Subcutaneous adipose tissue (tissue), 4 donors: ENCODE data around the gene ATG7. TPM values are rescaled to one million over a fixed set of nuclear protein-coding genes. Genes with fewer than 3 reads are reported as not detected.

ENCODE experiments used
- CTCF ChIP-seq: fragments of 450-650 bp; IDR thresholded peaks from one replicate; pipeline ENCODE4 v1.5.1; 2016; ENCODE audit warnings: low read depth, mild to moderate bottlenecking, control low read depth, antibody characterized with exemption, moderate library complexity
- total RNA-seq, 4 donors: library from RNA; depleted of rRNA; stranded (reverse); fragments of >200 nt; gene quantifications; one replicate each; pipeline ENCODE4 v1.1.0, GENCODE V29; 2016

The ATG7 gene
- total RNA-seq, 4 donors from 2014 or later: 55.0 to 130 (median 87.5) TPM

- no peak for TF ChIP-seq CTCF
These were observed 173.7 kb downstream of the ATG7 start for GRCh38 chr3:11445883-11446282.

DNA sequence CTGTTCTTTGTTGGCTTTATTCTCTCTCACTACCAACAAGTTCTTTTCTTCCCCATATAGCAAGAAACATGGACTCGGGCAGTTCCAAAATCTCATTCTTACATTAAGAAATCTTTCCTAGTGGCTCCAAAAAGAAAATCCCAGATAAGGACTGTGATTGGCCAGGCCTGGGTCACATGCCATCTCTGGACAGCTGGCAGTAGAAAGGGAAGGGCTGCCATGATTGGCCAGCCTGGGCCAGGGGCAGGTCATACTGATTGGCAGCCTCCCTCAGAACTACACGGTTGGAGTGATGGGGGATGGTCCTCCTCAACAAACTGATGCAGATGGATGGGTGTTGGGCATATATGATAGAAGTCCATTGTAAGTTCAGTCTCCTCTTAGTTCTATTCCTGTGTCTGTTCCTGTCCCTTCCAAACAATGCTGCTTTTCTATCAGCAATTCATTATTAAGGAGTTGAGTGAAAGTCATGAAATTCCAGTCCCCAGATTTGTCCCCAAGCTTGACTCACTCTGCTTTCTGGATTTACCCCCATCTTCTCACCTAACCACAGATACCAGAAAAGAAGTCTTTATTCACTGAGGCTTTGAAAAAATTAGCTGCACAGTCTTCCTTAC, 175.5 kb downstream of the ATG7 start:
- no peak for TF ChIP-seq CTCF

DNA sequence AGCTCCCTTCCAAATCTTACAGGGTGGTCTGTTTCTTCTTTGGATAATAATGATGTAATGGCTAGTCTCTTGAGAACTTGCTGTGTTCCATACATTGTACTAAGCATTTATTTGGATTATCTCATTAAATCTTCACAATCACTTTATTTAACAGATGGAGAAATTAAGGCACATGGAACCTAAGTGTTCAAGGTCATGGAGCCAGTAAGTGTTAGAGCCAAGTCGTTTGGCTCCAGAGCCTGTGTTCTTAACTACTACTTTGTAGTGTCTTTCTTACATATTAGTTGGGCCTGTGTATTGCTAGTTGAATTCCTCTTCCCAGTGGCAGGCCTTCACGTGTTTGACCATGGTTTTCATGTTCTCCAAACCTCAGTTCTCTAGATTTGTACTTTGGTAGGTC, 177.8 kb downstream of the ATG7 start:
- TF ChIP-seq CTCF: no peak

DNA sequence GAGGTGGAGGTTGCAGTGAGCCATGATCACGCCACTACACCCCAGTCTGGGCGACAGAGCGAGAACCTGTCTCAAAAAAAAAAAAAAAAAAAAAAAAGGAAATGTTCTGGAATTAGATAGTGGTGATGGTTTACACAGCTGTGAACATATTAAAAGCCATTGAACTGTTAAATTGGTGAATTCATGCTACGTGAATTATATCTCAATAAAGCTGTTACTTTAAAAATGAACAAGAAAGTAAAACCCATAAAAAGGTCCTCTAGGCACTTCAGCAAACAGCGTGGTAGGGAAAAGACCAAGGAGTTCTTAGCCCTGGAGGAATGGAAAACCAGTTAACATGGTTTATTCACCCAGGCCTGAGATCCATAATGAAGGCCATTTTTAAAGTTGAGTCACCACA, 180.1 kb downstream of the ATG7 start:
- TF ChIP-seq CTCF: no peak

- no peak for TF ChIP-seq CTCF
These were observed 181.0 kb downstream of the ATG7 start for GRCh38 chr3:11452885-11453847.

DNA sequence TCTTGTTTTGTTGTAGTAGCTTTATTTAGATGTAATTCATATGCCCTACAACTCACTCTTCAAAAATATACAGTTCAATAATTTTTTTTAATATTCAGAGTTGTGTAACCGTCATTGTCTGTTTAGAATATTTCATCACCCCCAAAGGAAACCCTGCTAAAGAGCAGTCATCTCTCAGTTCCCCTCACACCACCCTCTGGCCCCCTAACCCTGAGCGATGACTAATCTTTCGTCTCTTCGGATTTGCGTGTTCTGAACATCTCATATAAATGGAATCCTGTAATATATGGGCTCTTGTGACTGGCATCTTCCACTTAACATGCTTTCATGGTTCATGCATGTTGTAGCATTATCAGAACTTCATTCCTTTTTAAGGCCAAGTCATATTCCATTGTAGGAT, 183.8 kb downstream of the ATG7 start:
- no peak for TF ChIP-seq CTCF

- TF ChIP-seq CTCF: no peak
These were observed 184.9 kb downstream of the ATG7 start for GRCh38 chr3:11457135-11457534.
